H1 (cell line): ENCODE results near the gene PLXNA4. TPM values are rescaled to one million over a fixed set of nuclear protein-coding genes. Genes with fewer than 3 reads are reported as not detected.

ENCODE experiments used
- ASH2L ChIP-seq: fragments of 200-600, 300-600 bp; sonication (generic); IDR thresholded peaks from one replicate; pipeline ENCODE4 v1.7.1; 2017; ENCODE audit warnings: low read length
- KDM4A ChIP-seq: IDR thresholded peaks from one replicate; pipeline ENCODE4 v1.7.1; 2012; ENCODE audit warnings: low read depth, mild to moderate bottlenecking, moderate library complexity, low read length, inconsistent platforms; ENCODE audit not compliant: severe bottlenecking
- POLR2AphosphoS5 ChIP-seq: IDR thresholded peaks from 2 replicates; pipeline ENCODE4 v1.6.1; 2011; ENCODE audit warnings: low read depth, low read length
- RNF2 ChIP-seq: fragments of 200-900, 300-1000 bp; sonication (generic); IDR thresholded peaks from 2 replicates; pipeline ENCODE4 v1.7.1; 2016; ENCODE audit warnings: borderline replicate concordance, low read depth, mild to moderate bottlenecking, antibody characterized with exemption, low read length; ENCODE audit not compliant: poor library complexity, severe bottlenecking; ENCODE audit errors: missing control alignments
- SAP30 ChIP-seq: fragments of 300-600 bp; sonication (generic); IDR thresholded peaks from 2 replicates; pipeline ENCODE4 v1.7.1; 2012; ENCODE audit warnings: low read length, moderate library complexity, mild to moderate bottlenecking, inconsistent platforms; ENCODE audit not compliant: insufficient read depth, insufficient replicate concordance
- TAF7 ChIP-seq: optimal IDR thresholded peaks from 2 replicates; pipeline ENCODE3; 2011; ENCODE audit warnings: low read depth, mild to moderate bottlenecking, inconsistent platforms, low read length, moderate library complexity, borderline replicate concordance
- polyA plus RNA-seq, 7 experiments: library from polyadenylated mRNA; depleted of rRNA in 3 of 7; stranded (reverse) in 5 of 7; unstranded in 2 of 7; fragments of >200 nt in 5 of 7; fragments of 200-250 nt in 2 of 7; gene quantifications; 1 replicate in 5 of 7; 2 replicates in 1 of 7; 4 replicates in 1 of 7; pipeline versions ENCODE4 v1.2.1 to v1.2.3, GENCODE V29; 2011 to 2013; ENCODE audit warnings: missing spikeins in 2 of 7, mixed read lengths in 2 of 7
- total RNA-seq: library from RNA; stranded (reverse); fragmentation: NEBNext Ultra II Directional; extraction: Animal tissue kit (Norgen Biotek cat#: 25700); gene quantifications from 2 replicates; pipeline ENCODE4 v1.2.1, GENCODE V29; 2021

Gene PLXNA4
- total and polyA plus RNA-seq, 2 of the 8 experiments (the other 6 are each of a cell fraction or from before 2014, with no cell fraction given), result 0.76 to 0.79 TPM

- no peak for TF ChIP-seq KDM4A
- TF ChIP-seq TAF7, result no peak
- TF ChIP-seq RNF2, result no peak
- TF ChIP-seq ASH2L, result no peak
- no peak for TF ChIP-seq SAP30
- no peak for TF ChIP-seq POLR2AphosphoS5
These were observed 281.1 kb downstream of the PLXNA4 start (continued) for GRCh38 chr7:132295175-132295574.
